Glutamatergic neuron (in vitro differentiated cells): ENCODE data around the gene TMEM221. TPM values are rescaled to one million over a fixed set of nuclear protein-coding genes. Genes with fewer than 3 reads are reported as not detected.

Source experiments
- DNase-seq: peaks from one replicate; pipeline ENCODE4 v3.0.0; 2022
- H3K27ac Mint-ChIP-seq: one replicate; pipeline ENCODE4 v1.8.0; 2020; ENCODE audit warnings: mild to moderate bottlenecking, mixed read lengths, inconsistent platforms; ENCODE audit not compliant: unreplicated experiment
- H3K27me3 Mint-ChIP-seq: one replicate; pipeline ENCODE4 v1.8.0; 2020; ENCODE audit warnings: mild to moderate bottlenecking, moderate library complexity, mixed read lengths, inconsistent platforms; ENCODE audit not compliant: unreplicated experiment
- H3K36me3 Mint-ChIP-seq: one replicate; pipeline ENCODE4 v1.8.0; 2020; ENCODE audit warnings: mild to moderate bottlenecking, mixed read lengths, inconsistent platforms; ENCODE audit not compliant: unreplicated experiment
- H3K4me1 Mint-ChIP-seq: one replicate; pipeline ENCODE4 v1.8.0; 2020; ENCODE audit warnings: mild to moderate bottlenecking, low read depth, mixed read lengths, inconsistent platforms; ENCODE audit not compliant: unreplicated experiment
- H3K4me3 Mint-ChIP-seq: one replicate; pipeline ENCODE4 v1.8.0; 2020; ENCODE audit warnings: mild to moderate bottlenecking, mixed read lengths, inconsistent platforms; ENCODE audit not compliant: unreplicated experiment
- H3K9me3 Mint-ChIP-seq: one replicate; pipeline ENCODE4 v1.8.0; 2020; ENCODE audit warnings: mild to moderate bottlenecking, moderate library complexity, mixed read lengths, inconsistent platforms; ENCODE audit not compliant: unreplicated experiment
- total RNA-seq: library from RNA; stranded (reverse); fragmentation: NEBNext Ultra II Directional; extraction: Animal tissue kit (Norgen Biotek cat#: 25700); gene quantifications from one replicate; pipeline ENCODE4 v1.2.1, GENCODE V29; 2021; ENCODE audit not compliant: unreplicated experiment
- TF ChIP-seq, protein P1 (sequence below): fragments of 200-600 bp; sonication (generic); IDR thresholded peaks from one replicate; pipeline ENCODE4 v1.5.0; 2021; ENCODE audit not compliant: partially characterized antibody, unreplicated experiment

The TMEM221 gene
- total RNA-seq, 1 donor from 2014 or later = not detected

DNA sequence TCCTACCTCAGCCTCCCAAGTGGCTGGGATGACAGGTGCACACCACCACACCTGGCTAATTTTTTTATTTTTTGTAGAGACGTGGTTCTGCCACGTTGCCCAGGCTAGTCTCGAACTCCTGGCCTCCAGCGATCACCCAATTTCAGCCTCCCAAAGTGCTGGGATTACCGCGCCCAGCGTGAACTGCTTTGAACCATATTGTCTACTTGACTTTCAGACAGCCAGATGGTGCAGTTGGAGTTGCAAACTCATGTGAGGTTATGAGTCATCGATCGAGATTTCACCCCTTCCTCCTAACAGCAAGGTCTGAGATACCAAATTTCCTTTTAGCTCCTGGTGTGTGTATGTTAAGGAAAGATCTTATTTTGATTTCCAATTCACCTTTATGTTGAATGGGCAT is 24.6 kb upstream of the TMEM221 start:
- Mint-ChIP-seq H3K4me3 (peak overlapping the region; percentile 25), H3K4me1 (peaks cover 12% of the 10 kb centered on the region), H3K27ac (no peak overlapping the region), H3K9me3 (peaks cover 8% of the 10 kb centered on the region), H3K36me3 (no peaks in the 10 kb centered on the region), H3K27me3 (peaks cover 5% of the 10 kb centered on the region)
- DNase-seq = no peak
- TF ChIP-seq, protein P1, sequence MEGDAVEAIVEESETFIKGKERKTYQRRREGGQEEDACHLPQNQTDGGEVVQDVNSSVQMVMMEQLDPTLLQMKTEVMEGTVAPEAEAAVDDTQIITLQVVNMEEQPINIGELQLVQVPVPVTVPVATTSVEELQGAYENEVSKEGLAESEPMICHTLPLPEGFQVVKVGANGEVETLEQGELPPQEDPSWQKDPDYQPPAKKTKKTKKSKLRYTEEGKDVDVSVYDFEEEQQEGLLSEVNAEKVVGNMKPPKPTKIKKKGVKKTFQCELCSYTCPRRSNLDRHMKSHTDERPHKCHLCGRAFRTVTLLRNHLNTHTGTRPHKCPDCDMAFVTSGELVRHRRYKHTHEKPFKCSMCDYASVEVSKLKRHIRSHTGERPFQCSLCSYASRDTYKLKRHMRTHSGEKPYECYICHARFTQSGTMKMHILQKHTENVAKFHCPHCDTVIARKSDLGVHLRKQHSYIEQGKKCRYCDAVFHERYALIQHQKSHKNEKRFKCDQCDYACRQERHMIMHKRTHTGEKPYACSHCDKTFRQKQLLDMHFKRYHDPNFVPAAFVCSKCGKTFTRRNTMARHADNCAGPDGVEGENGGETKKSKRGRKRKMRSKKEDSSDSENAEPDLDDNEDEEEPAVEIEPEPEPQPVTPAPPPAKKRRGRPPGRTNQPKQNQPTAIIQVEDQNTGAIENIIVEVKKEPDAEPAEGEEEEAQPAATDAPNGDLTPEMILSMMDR = no peak

DNA sequence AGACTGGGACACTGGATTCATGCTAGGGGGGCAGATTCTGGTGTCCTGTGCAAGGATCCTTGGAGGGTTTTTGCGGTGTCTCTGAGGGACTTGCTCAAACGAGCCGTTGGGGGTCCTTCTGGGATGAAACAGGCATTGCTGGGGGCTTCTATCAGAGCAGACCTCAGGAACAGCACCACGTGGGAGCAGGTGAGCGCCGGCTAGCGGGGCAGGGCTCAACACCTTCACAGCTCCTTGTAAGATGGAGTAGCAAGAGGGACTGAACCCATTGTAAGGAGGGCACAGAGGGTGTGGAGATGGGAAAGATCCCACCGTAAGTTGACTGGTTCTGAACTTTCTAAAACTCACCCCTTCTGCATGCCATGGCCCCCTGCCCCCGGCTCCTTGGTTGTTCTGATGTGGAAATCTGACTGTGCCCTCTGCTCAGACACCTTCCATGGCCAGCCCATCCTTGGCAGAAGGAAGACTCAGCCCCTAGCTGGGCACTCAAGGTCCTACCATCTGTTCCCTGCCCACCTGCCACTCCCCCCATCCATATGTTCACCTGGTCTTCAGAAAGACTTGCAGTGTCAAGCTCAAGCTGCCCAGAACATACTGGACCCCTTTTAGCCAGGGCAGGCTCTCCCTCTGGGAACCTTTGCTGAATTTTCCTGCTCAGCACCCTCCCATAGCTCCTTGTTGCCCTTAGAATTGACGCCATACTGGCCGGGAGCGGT is 23.1 kb upstream of the TMEM221 start:
- Mint-ChIP-seq H3K27ac (peak overlapping the region; percentile 93), H3K27me3 (peaks cover 5% of the 10 kb centered on the region), H3K4me1 (peaks cover 12% of the 10 kb centered on the region), H3K36me3 (no peaks in the 10 kb centered on the region), H3K4me3 (peak overlapping the region; percentile 94), H3K9me3 (peaks cover 6% of the 10 kb centered on the region)
- TF ChIP-seq, protein P1 = no peak
- no peak for DNase-seq

DNA sequence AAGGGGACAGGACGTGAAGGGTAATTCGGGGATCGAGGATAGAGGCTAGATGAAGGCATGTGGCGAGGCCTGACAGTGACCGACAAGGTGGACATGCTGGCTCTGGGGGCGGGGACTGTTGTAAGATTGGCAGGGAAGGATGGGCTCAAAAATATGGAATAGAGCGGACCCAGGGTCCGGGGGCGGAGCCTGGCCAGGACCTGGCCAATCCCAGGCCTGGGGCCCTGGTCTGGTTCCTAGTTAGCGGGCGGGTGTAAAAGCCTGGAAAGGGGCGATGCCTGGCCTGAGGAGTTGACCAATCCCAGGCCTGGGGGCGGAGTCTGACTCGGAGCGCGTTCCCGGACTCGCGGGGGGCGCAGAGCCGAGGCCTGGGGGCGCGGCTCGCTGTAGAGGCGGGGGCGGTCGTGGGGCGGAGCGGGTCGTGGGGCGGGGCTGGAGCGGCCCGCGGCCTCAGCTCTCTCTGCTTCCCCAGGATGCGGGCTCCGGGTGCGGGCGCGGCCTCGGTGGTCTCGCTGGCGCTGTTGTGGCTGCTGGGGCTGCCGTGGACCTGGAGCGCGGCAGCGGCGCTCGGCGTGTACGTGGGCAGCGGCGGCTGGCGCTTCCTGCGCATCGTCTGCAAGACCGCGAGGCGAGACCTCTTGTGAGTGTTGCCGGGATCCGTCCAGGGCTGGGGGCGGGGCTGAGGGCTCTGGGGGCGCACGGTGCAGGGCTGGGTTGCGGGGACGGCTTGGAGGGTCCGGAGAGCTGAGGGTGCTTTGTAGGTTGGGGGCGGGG is 21.8 kb upstream of the TMEM221 start, which contains the start of gene SLC27A1:
Gene SLC27A1, plus strand, starts transcription at position 457 of the 774 bp plus-strand sequence. Its CDS starts 17 bp downstream, at position 474.
- TF ChIP-seq, protein P1 = no peak
- no peaks in the 10 kb centered on the region for H3K36me3 Mint-ChIP-seq
- H3K27me3 Mint-ChIP-seq = peaks cover 5% of the 10 kb centered on the region
- H3K4me3 Mint-ChIP-seq = peak within 1 kb of the TSS; percentile 99
- peak; percentile 99 for DNase-seq
- H3K27ac Mint-ChIP-seq = peak within 1 kb of the TSS; percentile 95
- peaks cover 6% of the 10 kb centered on the region for H3K9me3 Mint-ChIP-seq
- H3K4me1 Mint-ChIP-seq = peaks cover 10% of the 10 kb centered on the region

DNA sequence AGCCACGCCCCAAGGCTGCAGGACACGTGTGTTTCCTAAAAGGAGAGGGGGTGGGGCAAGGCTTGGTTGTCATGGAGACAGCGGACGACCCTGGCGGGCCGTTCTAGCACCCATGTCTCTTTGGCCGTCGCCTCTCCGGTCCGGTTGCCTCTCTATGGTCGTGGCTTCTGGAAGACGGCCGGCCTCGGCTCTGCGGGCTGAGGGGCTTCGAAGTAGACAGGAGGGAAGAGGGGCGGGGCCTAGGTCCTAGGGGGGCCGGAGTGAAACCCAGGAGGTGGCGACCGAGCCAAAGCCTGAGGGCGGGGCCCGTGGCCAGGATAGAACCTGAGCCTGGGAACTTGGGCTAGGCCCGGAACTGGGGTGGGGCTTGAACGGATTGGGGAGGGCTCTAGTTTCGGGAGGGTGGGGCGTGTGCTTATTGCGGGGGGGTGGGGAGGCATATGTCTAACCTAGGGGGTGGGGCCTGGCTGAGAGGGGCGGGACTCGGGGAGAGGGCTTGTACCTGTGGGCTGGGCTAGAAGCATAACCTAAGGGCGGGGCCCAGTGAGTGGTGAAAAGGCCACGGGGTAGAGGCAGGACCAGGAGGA is 21.1 kb upstream of the TMEM221 start:
- TF ChIP-seq, protein P1 = no peak
- H3K27ac Mint-ChIP-seq = peak overlapping the region; percentile 95
- peaks cover 6% of the 10 kb centered on the region for H3K9me3 Mint-ChIP-seq
- H3K4me3 Mint-ChIP-seq = peak overlapping the region; percentile 99
- DNase-seq = peak; percentile 94
- H3K4me1 Mint-ChIP-seq = peaks cover 10% of the 10 kb centered on the region
- H3K27me3 Mint-ChIP-seq = peaks cover 5% of the 10 kb centered on the region
- H3K36me3 Mint-ChIP-seq = no peaks in the 10 kb centered on the region
